NCI-H82 (cell line): ENCODE results near the gene EPS8L2.
A peak's percentile ranks its signal among the peaks of the same experiment; 100 is the strongest.

Experiments
- DNase-seq: peaks from one replicate; lab custom pipeline; 2025; lab: John Stamatoyannopoulos, UW

The EPS8L2 gene

DNA sequence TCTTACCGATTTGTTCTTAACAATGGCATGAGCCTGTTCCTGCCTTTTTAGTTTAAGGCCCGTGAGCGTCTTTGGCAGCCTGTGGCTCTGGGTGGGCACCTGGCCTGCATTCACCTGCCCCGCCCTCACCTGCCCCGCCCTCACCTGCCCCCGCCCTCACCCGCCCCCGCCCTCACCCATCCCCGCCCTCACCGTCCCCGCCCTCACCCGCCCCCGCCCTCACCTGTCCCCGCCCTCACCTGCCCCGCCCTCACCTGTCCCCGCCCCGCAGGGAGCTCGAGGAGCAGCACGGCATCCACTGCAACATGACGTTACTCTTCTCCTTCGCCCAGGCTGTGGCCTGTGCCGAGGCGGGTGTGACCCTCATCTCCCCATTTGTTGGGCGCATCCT, 57.0 kb downstream of the EPS8L2 start:
- no peak for DNase-seq

DNA sequence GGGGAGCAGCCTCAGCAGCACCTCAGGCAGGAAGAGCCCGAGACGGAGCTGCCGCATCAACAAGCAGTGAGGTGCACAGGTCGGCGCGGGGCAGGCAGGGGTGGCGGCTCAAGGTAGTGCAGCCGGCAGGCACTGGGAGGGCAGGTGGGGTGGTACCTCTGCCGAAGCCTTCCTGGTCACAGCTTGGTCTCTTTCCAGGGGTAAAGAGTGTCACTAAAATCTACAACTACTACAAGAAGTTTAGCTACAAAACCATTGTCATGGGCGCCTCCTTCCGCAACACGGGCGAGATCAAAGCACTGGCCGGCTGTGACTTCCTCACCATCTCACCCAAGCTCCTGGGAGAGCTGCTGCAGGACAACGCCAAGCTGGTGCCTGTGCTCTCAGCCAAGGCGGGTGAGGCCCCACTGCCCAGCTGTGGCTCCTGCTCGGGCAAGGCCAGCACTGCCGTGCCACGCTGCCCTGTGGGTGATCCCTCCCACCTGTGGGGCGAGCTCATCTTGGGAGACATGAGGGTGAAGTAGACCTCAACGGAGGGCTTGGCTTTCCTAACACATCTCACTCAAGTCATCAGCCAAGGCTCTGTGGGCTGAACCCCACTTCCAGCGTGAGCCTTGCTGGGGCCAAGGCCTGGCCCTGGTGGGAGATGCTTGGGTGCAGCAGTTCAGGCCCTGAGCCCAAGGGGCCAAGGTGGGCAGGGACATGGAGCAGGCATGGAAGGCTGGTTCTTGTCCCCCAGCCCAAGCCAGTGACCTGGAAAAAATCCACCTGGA, 57.7 kb downstream of the EPS8L2 start:
- no peak for DNase-seq

DNA sequence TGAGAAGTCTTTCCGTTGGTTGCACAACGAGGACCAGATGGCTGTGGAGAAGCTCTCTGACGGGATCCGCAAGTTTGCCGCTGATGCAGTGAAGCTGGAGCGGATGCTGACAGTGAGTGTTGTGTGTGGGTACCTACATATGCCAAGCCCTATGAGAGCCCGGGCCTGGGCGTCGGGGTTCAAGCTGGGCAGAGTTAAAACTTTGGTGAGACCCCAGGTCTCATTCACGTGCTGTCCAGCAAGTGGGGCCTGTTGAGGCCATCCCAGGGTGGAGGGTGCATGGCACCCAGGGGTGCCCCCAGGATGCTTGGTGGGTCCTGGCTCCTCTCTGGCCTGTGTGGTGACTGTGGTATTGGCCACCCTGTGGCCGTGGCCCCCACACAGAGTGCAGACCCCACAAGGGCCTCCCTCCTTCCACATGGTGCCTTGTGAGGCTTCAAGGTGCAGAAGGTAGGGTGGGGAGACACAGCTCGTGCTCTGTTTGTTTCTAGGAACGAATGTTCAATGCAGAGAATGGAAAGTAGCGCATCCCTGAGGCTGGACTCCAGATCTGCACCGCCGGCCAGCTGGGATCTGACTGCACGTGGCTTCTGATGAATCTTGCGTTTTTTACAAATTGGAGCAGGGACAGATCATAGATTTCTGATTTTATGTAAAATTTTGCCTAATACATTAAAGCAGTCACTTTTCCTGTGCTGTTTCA, 58.4 kb downstream of the EPS8L2 start:
- DNase-seq: no peak

- peak; percentile 35 for DNase-seq
Observed at GRCh38 chr11:765025-765801, 59.2 kb downstream of the EPS8L2 start.

GRCh38 chr11:765802-766091, 59.7 kb downstream of the EPS8L2 start:
- no peak for DNase-seq

- no peak for DNase-seq
Observed at GRCh38 chr11:766106-766935, 60.3 kb downstream of the EPS8L2 start.

- no peak for DNase-seq
Observed at GRCh38 chr11:766936-767210, 60.8 kb downstream of the EPS8L2 start.

DNA sequence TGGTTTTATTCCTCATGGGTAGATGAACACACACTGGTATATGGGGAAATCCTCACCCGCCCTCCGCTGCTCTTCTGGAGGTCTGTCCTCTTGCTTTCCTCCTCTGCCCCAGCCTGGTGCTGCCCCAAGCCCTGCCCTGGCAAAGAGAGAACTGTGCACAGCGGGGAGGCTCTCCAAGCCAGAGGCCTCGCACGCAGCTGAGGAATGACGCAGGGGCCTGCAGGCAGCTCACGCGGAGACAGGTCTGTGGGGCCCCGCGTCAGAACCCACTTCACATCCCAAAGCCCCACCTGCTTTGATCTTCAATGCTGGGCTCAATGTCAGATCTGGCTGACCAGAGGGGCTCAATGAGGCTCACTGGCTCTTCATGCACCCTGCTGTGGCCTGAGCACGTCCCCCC, 61.2 kb downstream of the EPS8L2 start:
- DNase-seq: no peak

DNA sequence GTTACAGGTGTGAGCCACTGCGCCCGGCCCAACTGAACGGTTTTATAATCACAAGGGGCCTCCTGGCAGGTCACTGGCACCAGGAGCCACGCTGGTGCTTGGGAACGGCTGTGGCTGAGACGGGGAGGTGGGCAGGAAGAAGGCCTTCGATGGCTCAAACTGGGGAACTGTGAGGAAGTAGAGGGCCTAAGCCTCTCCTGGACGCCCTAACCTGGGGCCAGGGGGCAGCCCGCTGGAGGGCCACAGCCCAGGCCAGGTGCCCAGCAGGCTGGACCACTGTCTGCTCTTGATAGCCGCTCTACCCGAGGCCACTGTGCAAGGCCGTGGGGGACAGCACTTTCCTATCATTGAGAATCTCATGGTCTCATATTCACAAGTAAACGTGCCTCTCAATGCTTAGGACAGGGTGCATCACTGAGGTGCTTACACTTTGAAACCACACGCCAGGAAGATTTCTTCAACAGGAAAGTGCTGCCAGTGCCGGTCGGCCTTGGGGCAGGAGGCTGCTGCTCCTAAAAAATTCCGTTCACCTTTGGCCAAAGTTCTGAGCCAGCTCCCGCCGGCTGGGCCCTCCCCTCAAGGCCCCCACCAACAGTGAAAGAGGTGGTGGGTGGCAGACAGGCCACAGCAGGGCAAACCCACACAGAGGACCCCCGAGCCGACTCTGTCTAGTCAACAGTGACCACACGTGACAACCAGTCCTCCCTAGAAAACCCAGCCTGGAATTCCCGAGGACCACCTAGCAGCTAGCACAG, 64.0 kb downstream of the EPS8L2 start:
- DNase-seq: no peak

DNA sequence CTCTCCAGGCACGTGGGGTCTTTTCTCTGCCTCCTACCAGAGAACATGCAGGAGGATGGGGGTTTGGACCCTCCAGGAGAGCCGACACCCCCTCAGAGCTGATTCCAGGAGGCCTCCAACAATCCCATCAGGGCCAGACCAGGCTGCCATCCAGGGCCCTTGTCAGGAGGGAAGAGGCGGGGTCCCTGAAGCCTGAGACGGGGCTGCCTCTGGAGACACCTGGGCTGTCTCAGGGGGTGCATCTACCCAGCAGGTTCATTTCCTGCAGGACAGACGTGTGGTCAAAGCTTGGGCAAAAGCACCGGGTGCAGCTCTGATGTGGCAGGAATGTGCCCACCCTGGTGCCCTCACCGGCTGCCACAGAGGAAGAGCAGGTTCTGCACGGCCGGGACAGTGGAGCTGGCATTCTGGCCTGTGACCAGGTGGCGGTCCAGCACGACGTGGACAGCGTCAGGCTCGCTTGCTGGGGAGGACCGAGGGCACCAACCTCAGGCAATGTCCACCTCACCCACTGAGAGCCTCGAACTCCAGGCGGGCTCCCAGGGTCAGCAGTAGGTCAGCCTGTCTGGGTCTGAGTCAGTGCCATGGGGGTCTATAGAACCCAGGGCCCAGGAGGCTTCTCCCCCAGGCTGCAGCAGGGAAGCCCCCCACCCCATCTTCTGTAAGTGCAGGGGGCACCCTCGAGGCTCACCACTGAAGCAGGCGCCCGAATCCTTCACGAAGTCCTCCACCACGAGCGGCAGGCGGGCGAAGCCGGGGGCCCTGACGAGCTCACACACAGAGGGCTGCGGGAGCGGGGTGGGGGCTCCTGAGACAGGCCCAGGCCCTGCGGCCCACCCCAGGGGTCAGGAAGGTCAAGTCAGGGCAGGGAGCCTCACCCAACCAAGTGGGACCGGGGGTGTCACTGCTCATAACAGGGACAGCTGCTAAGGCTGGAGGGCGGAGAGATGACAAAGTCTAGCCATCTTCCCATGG, 64.9 kb downstream of the EPS8L2 start:
- DNase-seq: no peak

DNA sequence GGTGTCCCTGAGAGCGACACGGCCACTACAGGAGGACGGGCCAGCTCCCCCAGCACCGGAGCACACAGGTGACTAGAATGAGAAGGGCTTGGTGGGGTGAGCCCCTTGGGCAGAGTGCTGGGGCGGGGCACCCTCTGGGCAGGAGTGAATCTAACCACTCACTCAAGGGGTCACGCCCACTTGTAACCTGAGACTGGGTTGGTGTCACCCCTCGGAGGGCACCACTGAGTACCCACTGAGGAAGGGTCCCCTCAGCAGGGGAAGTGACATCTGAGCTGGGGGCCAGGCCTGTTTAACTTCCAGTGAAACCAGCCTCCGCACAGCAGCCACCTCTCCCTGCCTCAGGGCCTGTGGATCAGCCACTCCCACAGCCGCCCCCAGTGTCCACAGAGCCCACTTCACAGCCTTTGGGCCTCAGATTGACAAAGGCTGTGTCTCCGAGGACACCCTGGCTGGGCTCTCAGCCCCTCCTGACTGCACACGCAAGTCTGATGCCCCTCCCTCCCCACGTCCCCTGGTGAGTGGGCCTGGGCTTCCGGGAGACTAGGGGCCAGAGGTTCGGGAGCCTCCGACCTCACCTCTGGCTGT, 65.7 kb downstream of the EPS8L2 start:
- no peak for DNase-seq

DNA sequence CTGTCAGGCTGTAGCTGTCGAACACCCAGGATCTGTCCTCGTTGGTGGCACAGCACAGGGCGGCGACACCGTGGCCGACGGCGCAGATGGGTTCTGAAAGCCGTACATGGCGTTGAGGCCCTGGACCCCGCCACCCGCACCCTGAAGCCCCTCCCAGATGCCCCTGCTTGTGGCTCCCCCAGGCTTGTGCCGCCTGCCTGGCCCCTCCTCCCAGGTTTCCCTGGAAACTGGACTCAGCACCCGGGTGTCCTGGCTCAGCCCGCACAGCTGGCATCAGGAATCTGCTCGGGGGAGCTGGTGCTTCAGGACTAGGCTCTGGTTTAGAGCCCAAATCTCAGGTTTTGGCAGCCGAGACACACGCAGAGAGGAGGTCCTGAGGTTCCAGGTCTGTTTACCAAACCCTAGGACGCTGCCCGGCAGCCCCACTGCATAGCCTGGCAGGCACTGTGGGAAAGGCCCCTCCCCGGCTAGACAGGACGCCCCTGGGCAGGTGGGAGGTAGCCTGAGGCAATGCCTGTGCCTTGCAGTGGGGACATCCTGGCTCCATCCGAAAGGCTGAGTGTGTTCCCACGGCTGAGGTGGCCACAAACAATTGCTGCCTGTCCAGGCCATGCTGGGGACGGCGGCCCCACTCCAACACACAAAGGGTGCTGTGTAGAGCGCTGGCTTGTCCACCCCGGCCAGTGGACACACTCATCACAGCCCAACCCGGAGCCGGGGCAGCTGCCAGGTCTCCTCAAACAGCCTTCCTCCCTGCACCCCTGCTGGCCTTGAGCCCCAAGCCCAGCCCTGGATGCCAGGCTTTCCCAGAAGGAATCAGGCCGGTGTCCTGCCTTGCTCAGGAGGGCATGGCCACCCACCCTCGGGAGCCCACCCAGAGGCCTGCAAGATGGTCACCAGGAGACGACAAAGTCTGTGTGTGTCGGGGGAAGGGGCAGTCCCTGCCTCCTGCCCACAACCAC, 66.7 kb downstream of the EPS8L2 start:
- no peak for DNase-seq

DNA sequence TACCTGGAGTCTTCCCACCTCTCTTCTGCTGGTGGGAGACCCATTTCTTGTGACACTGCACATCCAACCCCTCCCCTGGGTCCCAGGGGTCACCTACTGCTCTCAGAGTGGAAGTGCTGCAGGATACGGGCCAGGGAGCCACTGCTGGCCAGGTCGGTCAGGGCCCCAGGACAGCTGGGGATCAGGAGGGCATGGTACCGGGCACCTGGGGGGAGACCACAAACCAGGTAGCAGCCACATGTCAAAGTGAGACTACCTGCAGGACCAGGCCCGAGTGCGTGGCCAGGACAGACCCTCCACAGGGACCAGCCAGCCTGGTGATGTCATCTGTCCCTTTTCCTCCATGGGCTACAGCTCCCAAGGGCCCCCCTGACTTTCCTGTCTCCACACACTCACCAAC, 67.4 kb downstream of the EPS8L2 start:
- DNase-seq: no peak

- DNase-seq: no peak
Observed at GRCh38 chr11:773830-774229, 67.8 kb downstream of the EPS8L2 start.

DNA sequence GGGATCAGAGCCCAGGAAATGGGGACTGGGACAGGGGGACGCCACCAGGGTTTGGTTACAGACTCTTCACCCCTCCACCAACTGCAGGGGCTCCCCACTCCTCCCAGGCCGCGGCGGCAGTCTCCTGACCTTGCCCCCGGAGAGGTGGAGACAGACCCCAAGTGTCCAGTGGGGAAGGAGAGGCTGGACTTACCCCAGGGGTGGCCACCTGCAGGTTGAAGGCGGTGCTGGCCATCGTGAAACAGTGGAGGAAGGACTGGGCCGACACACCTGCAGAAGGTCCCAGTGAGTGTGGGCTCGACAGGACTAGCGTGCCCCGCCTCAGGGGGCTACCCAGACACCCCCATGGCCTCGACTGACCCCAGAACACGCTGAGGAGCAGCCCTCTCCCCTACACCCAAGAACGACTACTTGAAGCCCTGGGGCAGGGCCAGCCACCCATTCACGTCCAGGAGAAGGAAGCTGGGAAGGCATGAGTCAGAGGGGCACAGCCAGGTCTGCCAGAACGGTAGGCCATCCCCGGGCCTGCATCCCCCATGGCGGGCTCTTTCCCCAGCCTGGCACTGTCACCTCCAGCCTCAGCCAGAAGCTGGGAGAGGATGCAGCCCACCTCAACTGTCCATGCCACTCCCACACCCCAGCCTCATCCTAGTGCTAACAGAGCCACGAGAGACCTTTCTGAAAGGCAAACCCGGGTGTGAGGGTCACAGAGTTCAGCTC, 69.0 kb downstream of the EPS8L2 start:
- no peak for DNase-seq

DNA sequence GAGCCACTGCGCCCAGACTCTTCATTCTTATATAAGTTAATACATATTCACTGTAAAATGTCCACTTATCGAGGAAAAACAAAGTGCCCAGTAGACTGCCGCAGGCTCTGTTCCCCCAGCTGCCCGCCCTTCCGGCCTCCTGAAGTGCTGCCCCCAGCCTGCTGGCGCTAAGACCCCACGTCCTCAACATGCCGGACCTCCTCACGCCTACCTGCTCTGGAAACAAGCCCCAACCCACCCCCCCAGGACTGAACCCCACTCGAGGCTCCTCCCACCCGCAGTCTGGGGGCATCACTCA, 70.2 kb downstream of the EPS8L2 start:
- no peak for DNase-seq

GRCh38 chr11:776561-777287, 70.7 kb downstream of the EPS8L2 start:
- peak; percentile 71 for DNase-seq
